Cortex of kidney (tissue), 1 donor: ENCODE results near the gene MS4A15.
"Not testable (repeated sequence)": the region's sequence is repeated elsewhere in the genome, so short reads cannot be mapped to it uniquely, and the experiment has no call there.

Experiments
- DNase-seq: peaks from one replicate; lab custom pipeline; 2025; lab: John Stamatoyannopoulos, UW

MS4A15 gene

DNA sequence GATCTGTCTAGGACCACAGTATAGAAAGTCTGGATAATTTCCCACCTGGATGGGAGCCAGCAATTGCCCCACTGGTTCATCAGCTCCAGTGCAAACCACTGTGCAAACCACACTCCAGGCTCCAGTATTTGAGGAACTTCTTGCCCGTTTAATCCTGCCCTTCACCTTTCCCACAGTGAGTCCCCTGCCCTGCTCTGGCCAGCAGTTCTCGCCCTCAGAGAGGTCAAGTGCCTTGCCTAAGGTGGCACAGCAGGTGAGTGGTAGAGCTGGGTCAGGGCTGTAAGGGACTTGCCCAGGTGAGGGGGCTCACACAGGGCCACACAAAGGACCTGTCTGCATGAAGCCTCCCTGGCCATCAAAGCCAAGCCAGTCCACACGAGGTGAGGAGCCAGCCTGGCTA lies 52.6 kb downstream of the MS4A15 start:
- no peak for DNase-seq

DNA sequence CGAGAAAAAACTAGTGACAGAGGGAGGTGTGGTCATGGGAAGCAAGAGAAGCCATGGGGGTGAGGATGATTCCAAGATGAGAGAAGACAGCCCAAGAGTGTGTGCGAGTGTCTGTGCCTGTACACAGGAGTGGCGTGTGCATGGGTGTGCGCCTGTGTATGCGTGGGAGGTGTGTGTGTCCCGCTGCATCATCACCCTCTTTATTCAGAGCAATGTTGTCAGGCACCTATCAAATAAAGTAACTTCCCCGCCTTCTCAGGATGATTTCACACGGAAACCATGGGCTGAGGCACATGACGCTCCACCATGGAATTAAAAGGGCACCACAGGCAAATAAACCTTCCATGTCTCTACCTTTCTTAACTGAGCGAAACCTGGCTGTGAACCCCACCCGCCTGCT lies 53.0 kb downstream of the MS4A15 start:
- DNase-seq, result no peak

DNA sequence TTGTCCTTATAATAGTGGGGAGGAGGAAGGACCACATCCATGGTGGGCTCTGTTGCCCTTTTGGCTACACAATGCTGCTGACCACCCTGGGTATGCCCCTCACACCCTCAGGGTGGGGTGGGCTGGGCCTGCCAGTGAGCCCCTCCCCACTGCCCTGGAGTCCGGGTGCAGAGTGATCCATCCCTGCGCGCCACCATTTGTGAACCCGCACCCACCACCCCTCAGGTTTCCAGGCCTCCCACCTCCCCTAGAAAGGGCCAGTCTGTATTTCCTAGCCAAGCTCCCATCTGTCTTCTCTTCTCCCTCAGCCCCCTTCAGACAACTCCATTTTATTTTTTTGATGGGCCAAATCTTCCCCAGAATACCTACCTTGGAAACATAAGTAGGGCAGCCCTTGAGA lies 53.5 kb downstream of the MS4A15 start:
- no peak for DNase-seq

DNA sequence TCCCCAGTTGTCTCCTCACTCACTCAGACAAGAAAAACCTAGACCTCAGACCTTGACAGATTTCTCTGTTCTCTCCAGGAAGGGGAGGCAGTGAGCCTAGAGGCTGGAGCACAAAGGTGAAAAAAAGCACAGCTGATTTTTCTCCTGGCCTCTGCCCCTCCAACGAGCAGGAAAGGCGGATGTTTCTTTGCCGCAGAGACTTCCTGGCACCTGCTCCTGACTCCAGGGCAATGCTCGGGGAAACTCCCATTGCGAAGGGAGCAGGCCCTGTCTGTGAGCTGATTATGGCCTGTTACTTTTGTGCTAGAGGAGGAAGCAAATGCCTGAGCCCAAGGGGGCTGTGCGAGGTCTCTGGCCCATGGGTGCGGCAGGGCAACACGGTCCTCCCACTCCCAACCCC lies 53.9 kb downstream of the MS4A15 start:
- no peak for DNase-seq

DNA sequence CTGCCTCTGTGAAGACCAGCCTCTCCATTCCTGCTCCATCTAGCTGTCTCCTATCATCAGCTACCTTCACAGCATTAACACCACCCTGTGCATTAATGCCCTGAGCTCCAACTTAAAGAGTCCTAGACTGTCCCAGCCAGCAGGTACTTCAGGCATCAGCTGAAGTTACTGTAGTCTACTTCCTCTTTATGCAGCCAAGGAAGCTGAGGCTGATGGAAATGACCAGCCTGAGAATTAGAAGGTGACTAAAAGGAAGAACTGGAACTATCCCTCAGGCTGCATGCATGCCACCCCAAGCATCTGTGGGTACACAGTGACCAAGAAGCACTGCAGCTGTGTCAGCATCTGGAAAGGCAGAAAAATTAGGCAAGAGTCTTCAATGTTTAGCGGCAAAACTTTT lies 56.7 kb downstream of the MS4A15 start:
- DNase-seq, result no peak

DNA sequence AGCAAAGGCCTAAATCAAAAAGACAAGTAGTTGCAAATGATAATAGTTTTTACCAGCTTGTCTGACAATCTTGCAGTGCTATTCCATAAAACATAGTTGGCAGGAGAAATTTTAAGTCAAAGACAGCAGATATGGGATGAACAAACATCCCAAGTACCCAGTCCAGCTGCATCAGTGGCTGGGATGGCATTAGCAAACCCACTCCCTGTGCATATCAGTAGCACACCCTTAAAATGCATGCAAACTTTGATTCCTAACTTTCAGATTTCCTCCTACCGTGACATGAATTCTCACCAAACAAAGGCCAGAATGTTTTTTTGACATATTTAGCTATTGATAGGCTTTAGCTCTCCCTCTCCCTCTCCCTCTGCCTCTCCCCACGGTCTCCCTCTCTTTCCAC lies 57.4 kb downstream of the MS4A15 start:
- DNase-seq, result no peak

GRCh38 chr11:60816590-60817157 lies 60.0 kb downstream of the MS4A15 start:
- DNase-seq, result no peak

DNA sequence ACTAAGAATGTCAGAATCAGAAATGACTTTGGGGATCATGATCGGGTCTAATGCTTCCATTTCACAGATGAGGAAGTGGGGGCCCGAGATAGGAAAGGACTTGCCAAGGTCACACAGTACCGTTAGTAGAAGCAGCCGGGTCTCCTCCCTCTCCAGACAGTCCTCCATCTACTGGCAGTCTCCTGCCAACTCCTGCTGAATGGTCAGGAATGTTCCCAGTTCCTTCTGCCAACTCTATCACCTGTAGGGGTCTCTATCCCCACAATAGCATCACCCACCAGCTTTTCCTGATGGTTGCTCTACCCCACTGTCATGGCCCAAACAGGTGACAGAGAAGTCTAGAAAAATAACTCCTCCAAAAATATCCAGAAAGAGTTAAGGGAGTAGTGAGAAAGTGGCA lies 61.4 kb downstream of the MS4A15 start:
- no peak for DNase-seq

- no peak for DNase-seq
Measured at GRCh38 chr11:60821827-60822599, 65.3 kb downstream of the MS4A15 start.

DNA sequence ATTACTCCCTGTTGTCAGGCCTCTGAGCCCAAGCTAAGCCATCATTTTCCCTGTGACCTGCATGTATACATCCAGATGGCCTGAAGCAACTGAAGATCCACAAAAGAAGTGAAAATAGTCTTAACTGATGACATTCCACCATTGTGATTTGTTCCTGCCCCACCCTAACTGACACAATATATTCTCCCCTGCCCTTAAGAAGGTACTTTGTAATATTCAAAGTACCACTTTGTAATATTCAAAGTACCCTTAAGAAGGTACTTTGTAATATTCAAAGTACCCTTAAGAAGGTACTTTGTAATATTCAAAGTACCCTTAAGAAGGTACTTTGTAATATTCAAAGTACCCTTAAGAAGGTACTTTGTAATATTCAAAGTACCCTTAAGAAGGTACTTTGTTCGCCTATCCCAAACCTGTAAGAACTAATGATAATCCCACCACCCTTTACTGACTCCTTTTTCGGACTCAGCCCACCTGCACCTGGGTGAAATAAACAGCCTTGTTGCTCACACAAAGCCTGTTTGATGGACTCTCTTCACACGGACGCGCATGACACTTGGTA lies 67.2 kb downstream of the MS4A15 start:
- not testable (repeated sequence) for DNase-seq

GRCh38 chr11:60825118-60825517 lies 68.5 kb downstream of the MS4A15 start:
- DNase-seq, result no peak

DNA sequence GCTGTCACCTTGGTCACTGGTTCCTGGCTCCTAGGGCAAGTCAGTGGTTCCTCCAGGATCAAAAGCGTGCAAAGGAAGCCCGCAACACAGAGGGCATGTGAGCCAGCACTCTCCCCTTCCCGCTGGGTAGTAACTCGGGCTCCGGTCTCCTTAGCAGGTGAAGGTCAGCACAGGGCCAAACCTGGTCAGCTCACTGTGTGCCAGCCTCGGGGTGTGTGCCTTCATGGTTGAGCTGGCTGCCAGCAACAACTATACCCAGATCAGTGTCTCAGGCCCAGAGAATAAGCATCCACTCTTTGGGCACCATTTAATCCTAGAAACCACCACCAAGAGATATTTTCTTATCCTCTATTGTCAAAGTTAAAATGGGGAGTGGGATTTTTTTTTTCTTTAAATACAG lies 69.1 kb downstream of the MS4A15 start:
- no peak for DNase-seq
